Keratinocyte (primary cell): ENCODE measurements around the gene GAMT. TPM values are rescaled to one million over a fixed set of nuclear protein-coding genes. Genes with fewer than 3 reads are reported as not detected.
A peak's percentile ranks its signal among the peaks of the same experiment; 100 is the strongest.

ENCODE experiments used
- DNase-seq: peaks from one replicate; pipeline ENCODE4 v3.0.0-alpha.2; 2011; ENCODE audit warnings: low read depth, missing footprints, low spot score
- FAIRE-seq: peaks from 2 replicates; lab custom pipeline; 2011; peaks lifted over from hg19 to GRCh38; lab: Jason Lieb, UNC
- H2AFZ ChIP-seq: 2 replicates; pipeline ENCODE4 v1.6.0; 2012; ENCODE audit warnings: low read length, control low read depth, inconsistent platforms; ENCODE audit not compliant: control insufficient read depth
- H3K27ac ChIP-seq: 2 replicates; pipeline ENCODE4 v1.5.1; 2011; ENCODE audit warnings: low read length; ENCODE audit not compliant: control insufficient read depth, insufficient read depth
- H3K27me3 ChIP-seq: 3 replicates; pipeline ENCODE4 v1.6.0; 2011; ENCODE audit warnings: low read length; ENCODE audit not compliant: control insufficient read depth, insufficient read depth; ENCODE audit errors: extremely low read depth
- H3K36me3 ChIP-seq, 2 experiments: 2 replicates in 1 of 2; 3 replicates in 1 of 2; pipeline ENCODE4 v1.5.1; 2011; ENCODE audit warnings: low read length in 2 of 2, mild to moderate bottlenecking in 1 of 2; ENCODE audit not compliant: control insufficient read depth in 2 of 2, insufficient read depth in 2 of 2; ENCODE audit errors: extremely low read depth in 1 of 2
- H3K4me1 ChIP-seq: 3 replicates; pipeline ENCODE4 v1.5.1; 2011; ENCODE audit warnings: low read length; ENCODE audit not compliant: control insufficient read depth, insufficient read depth; ENCODE audit errors: extremely low read depth
- H3K4me2 ChIP-seq: 3 replicates; pipeline ENCODE4 v1.6.0; 2011; ENCODE audit warnings: low read depth, low read length; ENCODE audit not compliant: control insufficient read depth, insufficient read depth; ENCODE audit errors: extremely low read depth
- H3K4me3 ChIP-seq, 3 experiments: fragments of 200-600 bp in 1 of 3; sonication (generic) in 1 of 3; 2 replicates in 2 of 3; 3 replicates in 1 of 3; pipeline ENCODE4 v1.5.1; 2011 to 2016; ENCODE audit warnings: low read length in 3 of 3, mild to moderate bottlenecking in 3 of 3, control low read depth in 2 of 3, inconsistent platforms in 1 of 3, low read depth in 1 of 3, mixed read lengths in 1 of 3, mixed run types in 1 of 3, moderate library complexity in 1 of 3; ENCODE audit not compliant: control insufficient read depth in 2 of 3, insufficient read depth in 2 of 3; ENCODE audit errors: extremely low read depth in 1 of 3
- H3K79me2 ChIP-seq: 2 replicates; pipeline ENCODE4 v1.6.0; 2012; ENCODE audit warnings: low read length; ENCODE audit not compliant: control insufficient read depth, insufficient read depth
- H3K9ac ChIP-seq: 3 replicates; pipeline ENCODE4 v1.6.0; 2011; ENCODE audit warnings: low read length; ENCODE audit not compliant: control insufficient read depth, insufficient read depth; ENCODE audit errors: extremely low read depth
- H3K9me1 ChIP-seq: 3 replicates; pipeline ENCODE4 v1.6.0; 2011; ENCODE audit warnings: low read length; ENCODE audit not compliant: control insufficient read depth, insufficient read depth; ENCODE audit errors: extremely low read depth
- H3K9me3 ChIP-seq: 2 replicates; pipeline ENCODE4 v1.5.1; 2012; ENCODE audit warnings: low read depth, low read length; ENCODE audit not compliant: control insufficient read depth
- H4K20me1 ChIP-seq: 3 replicates; pipeline ENCODE4 v1.6.0; 2011; ENCODE audit warnings: low read length; ENCODE audit not compliant: control insufficient read depth, insufficient read depth; ENCODE audit errors: extremely low read depth
- CTCF ChIP-seq, 3 experiments: IDR thresholded peaks in 1 of 3; conservative IDR thresholded peaks in 1 of 3; optimal IDR thresholded peaks in 1 of 3; 2 replicates in 2 of 3; 3 replicates in 1 of 3; pipeline versions ENCODE3 to v1.5.1; 2011; ENCODE audit warnings: low read length in 3 of 3, mild to moderate bottlenecking in 3 of 3, moderate library complexity in 2 of 3, control low read depth in 1 of 3, inconsistent platforms in 1 of 3; ENCODE audit not compliant: insufficient read depth in 2 of 3; ENCODE audit errors: extremely low read depth in 1 of 3
- EZH2 ChIP-seq: IDR thresholded peaks from one replicate; pipeline ENCODE4 v1.6.1; 2012; ENCODE audit warnings: inconsistent platforms, mild to moderate bottlenecking, low read length, moderate library complexity
- dilution Hi-C: fragments of 300-500 bp; cut with MboI; formaldehyde crosslinking; loops from one replicate; pipeline ENCODE4 v1.7.0; 2020; ENCODE audit warnings: low sequenced_read_pairs; ENCODE audit not compliant: extremely low pct_ligation_motif_present
- polyA plus RNA-seq, 5 experiments: library from polyadenylated mRNA; depleted of rRNA in 3 of 5; stranded (reverse) in 3 of 5; stranded (forward) in 1 of 5; unstranded in 1 of 5; fragments of >200 nt; gene quantifications; 1 replicate in 1 of 5; 2 replicates in 3 of 5; 3 replicates in 1 of 5; pipeline versions ENCODE4 v1.2.1 to v1.2.3, GENCODE V29; 2011 to 2012; ENCODE audit warnings: missing spikeins in 2 of 5, low read depth in 1 of 5, low replicate concordance in 1 of 5

Gene GAMT
- polyA plus RNA-seq, 1 donor (not counting 4 experiments of a cell fraction or from before 2014, with no cell fraction given), result 5.7 TPM

GRCh38 chr19:1387684-1388636 lies 13.4 kb downstream of the GAMT start:
- Histone ChIP-seq H3K27me3 (no peaks in the 10 kb centered on the region), H3K9me3 (no peaks in the 10 kb centered on the region), H2AFZ (no peak overlapping the region), H3K9ac (no peak overlapping the region), H3K79me2 (peaks cover 18% of the 10 kb centered on the region), H3K4me1 (peaks cover 17% of the 10 kb centered on the region), H3K9me1 (no peaks in the 10 kb centered on the region), H3K4me3 (no peak overlapping the region), H3K4me2 (peak overlapping the region; percentile 56), H3K36me3 (peaks cover 10 to 14% of the 10 kb centered on the region in 2 experiments), H4K20me1 (no peaks in the 10 kb centered on the region), H3K27ac (no peak overlapping the region)
- dilution Hi-C loops, result no loop called here
- no peak for TF ChIP-seq CTCF (optimal IDR thresholded peaks at IDR 0.05 in 1 of 3, IDR thresholded peaks at IDR 0.05 in 1 of 3, conservative IDR thresholded peaks at IDR 0.05 in 1 of 3; ENCODE audit: extremely low read depth in 1 of 3, insufficient read depth in 2 of 3, low read length in 3 of 3)
- no peak for TF ChIP-seq EZH2
- FAIRE-seq (no peak), DNase-seq (no peak)

- H3K36me3 ChIP-seq, result peaks cover 6 to 11% of the 10 kb centered on the region in 2 experiments
- no peak for DNase-seq
- no peaks in the 10 kb centered on the region for H3K9me1 ChIP-seq
- H3K4me2 ChIP-seq, result peak overlapping the region; percentile 56
- no peak overlapping the region for H2AFZ ChIP-seq
- no peak for FAIRE-seq
- TF ChIP-seq CTCF (optimal IDR thresholded peaks at IDR 0.05 in 1 of 3, IDR thresholded peaks at IDR 0.05 in 1 of 3, conservative IDR thresholded peaks at IDR 0.05 in 1 of 3; ENCODE audit: extremely low read depth in 1 of 3, insufficient read depth in 2 of 3, low read length in 3 of 3) (no peak), EZH2 (no peak)
- peaks cover 18% of the 10 kb centered on the region for H3K79me2 ChIP-seq
- H3K27ac ChIP-seq, result no peak overlapping the region
- H3K9me3 ChIP-seq, result no peaks in the 10 kb centered on the region
- no peaks in the 10 kb centered on the region for H4K20me1 ChIP-seq
- H3K4me1 ChIP-seq, result peaks cover 17% of the 10 kb centered on the region
- no peak overlapping the region for H3K9ac ChIP-seq
- no peaks in the 10 kb centered on the region for H3K27me3 ChIP-seq
- dilution Hi-C loops, result no loop called here
- no peak overlapping the region for H3K4me3 ChIP-seq
These were observed 14.2 kb downstream of the GAMT start for GRCh38 chr19:1386945-1387683.
